ENCODE data around the gene WT1. TPM values are rescaled to one million over a fixed set of nuclear protein-coding genes. Genes with fewer than 3 reads are reported as not detected.

WT1 gene
- total and polyA plus RNA-seq, 2 of the 8 experiments (the other 6 are each of a cell fraction or from before 2014, with no cell fraction given): 0.05 to 0.17 TPM

DNA sequence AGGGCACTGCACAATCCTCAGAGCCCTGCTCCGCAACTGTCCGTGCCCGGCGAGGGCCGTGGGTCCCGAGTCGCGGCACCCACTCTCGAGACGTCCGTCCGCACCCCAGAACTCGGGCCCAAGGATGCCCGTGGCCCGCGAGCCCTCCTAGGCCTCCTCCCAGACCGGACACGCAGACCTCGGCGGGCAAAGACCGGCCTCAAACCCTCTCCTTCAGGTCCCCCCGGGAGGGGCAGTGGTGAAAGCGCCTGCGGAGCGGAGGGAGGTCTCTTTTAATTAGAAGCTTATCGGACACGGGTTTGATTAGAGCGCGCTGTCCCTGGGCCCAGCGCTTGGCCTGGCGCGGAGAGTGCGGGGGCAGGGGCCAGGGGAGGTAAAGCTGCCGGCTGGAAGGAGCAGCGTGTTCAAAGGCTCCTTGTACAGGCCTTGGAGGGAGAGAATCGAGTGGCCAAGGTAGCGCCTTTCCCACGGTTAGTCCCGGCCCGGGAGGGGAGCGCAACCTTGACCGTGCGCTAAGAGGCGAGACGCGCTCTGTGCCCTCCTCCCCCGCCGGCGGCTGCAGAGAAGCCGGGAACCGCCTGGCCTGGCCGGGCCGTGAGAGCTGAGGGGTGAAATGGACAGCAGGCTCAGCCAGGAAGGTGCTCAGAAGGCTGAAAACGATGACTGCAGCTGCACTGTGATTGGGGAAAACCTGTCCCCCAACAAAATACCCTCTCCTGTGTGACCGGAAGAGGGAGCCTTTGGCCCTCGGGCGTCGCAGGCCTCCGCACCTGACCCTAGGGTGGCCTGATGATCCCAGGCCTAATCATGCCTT lies 4.6 kb downstream of the WT1 start (continued):
- peak; percentile 71 for TF ChIP-seq RNF2 (IDR thresholded peaks at IDR 0.05; ENCODE audit: borderline replicate concordance, low read depth, low read length, missing control alignments, poor library complexity, severe bottlenecking)
- peak; percentile 33 for TF ChIP-seq MAX (IDR thresholded peaks at IDR 0.05)
- TF ChIP-seq ZNF274 (IDR thresholded peaks at IDR 0.05; ENCODE audit: borderline replicate concordance, extremely low read depth, low read length): no peak

Data from H1 (cell line).